Measurements from ENCODE around the gene RAB7A. TPM values are rescaled to one million over a fixed set of nuclear protein-coding genes. Genes with fewer than 3 reads are reported as not detected.

Gene RAB7A
- total and polyA plus RNA-seq, 2 donors (not counting 1 experiment from before 2014, with no cell fraction given): 62.7 to 138 TPM

DNA sequence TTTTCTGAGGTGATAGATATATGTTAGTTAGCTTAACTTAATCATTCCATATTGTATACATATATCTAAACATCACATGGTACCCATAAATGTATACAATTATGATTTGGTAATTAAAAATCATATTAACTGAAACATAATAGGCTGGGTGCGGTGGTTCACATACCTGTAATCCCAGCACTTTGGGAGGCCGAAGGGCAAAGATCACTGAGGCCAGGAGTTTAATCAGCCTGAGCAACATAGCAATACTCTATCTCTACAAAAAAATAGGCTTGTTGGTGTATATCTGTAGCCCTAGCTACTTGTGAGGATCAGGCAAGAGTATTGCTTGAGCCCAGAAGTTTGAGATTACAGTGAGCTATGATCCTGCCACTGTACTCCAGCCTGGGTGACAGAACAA is 20.9 kb downstream of the RAB7A start:
- no peak for DNase-seq
- H3K27ac ChIP-seq (ENCODE audit: low read length in 2 of 2): no peak overlapping the region
- H3K79me2 ChIP-seq (ENCODE audit: control insufficient read depth, insufficient read depth, low read length): peaks cover 99% of the 10 kb centered on the region
- H3K27me3 ChIP-seq (replicated peaks in 1 of 4; ENCODE audit: control extremely low read depth in 1 of 4, control insufficient read depth in 3 of 4, insufficient read depth in 4 of 4, low read length in 3 of 4): no peaks in the 10 kb centered on the region
- H3K4me1 ChIP-seq (ENCODE audit: control insufficient read depth in 2 of 2, insufficient read depth in 2 of 2, low read length in 2 of 2): no peaks in the 10 kb centered on the region
- H3K9ac ChIP-seq (ENCODE audit: low read length): no peak overlapping the region
- intact Hi-C loops (cut with micrococcal nuclease): no loop called here
- ATAC-seq (ENCODE audit: low read depth): no peak
- no peak overlapping the region for H3K4me3 Mint-ChIP-seq
- H3K4me1 Mint-ChIP-seq: peaks cover 36% of the 10 kb centered on the region
- H3K9me3 Mint-ChIP-seq (ENCODE audit: insufficient read depth): peaks cover 2% of the 10 kb centered on the region
- peaks cover 86% of the 10 kb centered on the region for H4K20me1 ChIP-seq (ENCODE audit: control insufficient read depth, insufficient read depth, low read length, poor library complexity, severe bottlenecking)
- H2AFZ ChIP-seq (ENCODE audit: insufficient read depth, low read depth, low read length, poor library complexity, severe bottlenecking): no peak overlapping the region
- ChIA-PET CTCF (interaction anchor here (1.5 kb wide), 1 partner anchor 9 kb away, joined by 3 read pairs; no protein-coding TSS in a partner anchor), POLR2A (no interaction called here)
- TF ChIP-seq EZH2 (IDR thresholded peaks at IDR 0.05; ENCODE audit: borderline replicate concordance, insufficient read depth, low read depth, low read length, poor library complexity, severe bottlenecking) (no peak), CTCF (IDR thresholded peaks at IDR 0.05) (no peak)
- H3K27ac Mint-ChIP-seq: no peak overlapping the region
- H3K27me3 Mint-ChIP-seq: no peaks in the 10 kb centered on the region
- no peak overlapping the region for H3K4me2 ChIP-seq (replicated peaks; ENCODE audit: low read depth, low read length, poor library complexity, severe bottlenecking)
- peaks cover 0 to 36% of the 10 kb centered on the region in 2 experiments for H3K36me3 ChIP-seq (replicated peaks in 1 of 2; ENCODE audit: control extremely low read depth in 1 of 2, control insufficient read depth in 1 of 2, extremely low read depth in 1 of 2, insufficient read depth in 2 of 2, low read length in 1 of 2)
- no peak overlapping the region for H3K4me3 ChIP-seq (ENCODE audit: control extremely low read depth in 1 of 5, extremely low read depth in 1 of 5, insufficient read depth in 1 of 5, low read depth in 2 of 5, low read length in 4 of 5)
- peaks cover 0 to 37% (median 3%) of the 10 kb centered on the region in 3 donors for H3K9me3 ChIP-seq (ENCODE audit: control extremely low read depth in 1 of 3, control insufficient read depth in 2 of 3, insufficient read depth in 1 of 3, low read length in 2 of 3)
- no CpG with 5 or more reads among the region's 2 CpGs for WGBS (ENCODE audit: insufficient coverage)

DNA sequence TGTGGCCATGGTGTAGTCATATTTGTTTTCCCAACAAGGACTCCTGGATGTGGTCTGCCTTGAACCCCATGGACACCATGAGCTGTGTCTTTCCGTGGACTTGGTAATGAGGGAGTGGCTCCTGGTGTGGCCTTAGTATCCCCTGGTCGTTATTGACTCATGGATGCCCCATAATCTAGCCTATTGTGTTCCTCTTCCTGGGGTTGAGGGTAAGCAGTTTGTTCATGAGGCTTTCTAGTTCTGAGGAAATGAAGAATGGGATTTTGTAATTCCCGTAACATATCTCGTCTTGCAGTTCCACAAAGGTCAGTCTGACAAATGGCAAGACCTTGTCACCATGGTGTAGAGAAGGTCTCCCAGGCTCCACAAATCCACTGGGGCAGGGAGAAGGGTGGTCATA is 22.6 kb downstream of the RAB7A start:
- peaks cover 0 to 3% of the 10 kb centered on the region in 2 donors for H3K4me1 ChIP-seq (ENCODE audit: control insufficient read depth in 2 of 2, insufficient read depth in 2 of 2, low read length in 2 of 2)
- intact Hi-C loops (cut with micrococcal nuclease): no loop called here
- peaks cover 99% of the 10 kb centered on the region for H3K79me2 ChIP-seq (ENCODE audit: control insufficient read depth, insufficient read depth, low read length)
- H3K4me3 ChIP-seq (ENCODE audit: control extremely low read depth in 1 of 5, extremely low read depth in 1 of 5, insufficient read depth in 1 of 5, low read depth in 2 of 5, low read length in 4 of 5): no peak overlapping the region
- no peak overlapping the region for H3K27ac ChIP-seq (ENCODE audit: low read length in 2 of 2)
- ATAC-seq (ENCODE audit: low read depth) (no peak), DNase-seq (no peak)
- Mint-ChIP-seq H3K9me3 (ENCODE audit: insufficient read depth) (no peaks in the 10 kb centered on the region), H3K4me1 (peaks cover 41% of the 10 kb centered on the region), H3K27me3 (no peaks in the 10 kb centered on the region), H3K27ac (no peak overlapping the region), H3K4me3 (no peak overlapping the region)
- peaks cover 0 to 22% (median 3%) of the 10 kb centered on the region in 3 donors for H3K9me3 ChIP-seq (ENCODE audit: control extremely low read depth in 1 of 3, control insufficient read depth in 2 of 3, insufficient read depth in 1 of 3, low read length in 2 of 3)
- no peaks in the 10 kb centered on the region for H3K27me3 ChIP-seq (replicated peaks in 1 of 4; ENCODE audit: control extremely low read depth in 1 of 4, control insufficient read depth in 3 of 4, insufficient read depth in 4 of 4, low read length in 3 of 4)
- ChIA-PET CTCF (interaction anchor here (0.7 kb wide), 1 partner anchor 46 kb away, joined by 3 read pairs; no protein-coding TSS in a partner anchor), POLR2A (no interaction called here)
- TF ChIP-seq EZH2 (IDR thresholded peaks at IDR 0.05; ENCODE audit: borderline replicate concordance, insufficient read depth, low read depth, low read length, poor library complexity, severe bottlenecking) (no peak), CTCF (IDR thresholded peaks at IDR 0.05) (no peak)
- H3K9ac ChIP-seq (ENCODE audit: low read length): no peak overlapping the region
- peak overlapping the region; percentile 2 for H3K4me2 ChIP-seq (replicated peaks; ENCODE audit: low read depth, low read length, poor library complexity, severe bottlenecking)
- WGBS (ENCODE audit: insufficient coverage): 84% methylated on average over 2 of the region's 4 CpGs
- H4K20me1 ChIP-seq (ENCODE audit: control insufficient read depth, insufficient read depth, low read length, poor library complexity, severe bottlenecking): peaks cover 83% of the 10 kb centered on the region
- no peak overlapping the region for H2AFZ ChIP-seq (ENCODE audit: insufficient read depth, low read depth, low read length, poor library complexity, severe bottlenecking)
- H3K36me3 ChIP-seq (replicated peaks in 1 of 2; ENCODE audit: control extremely low read depth in 1 of 2, control insufficient read depth in 1 of 2, extremely low read depth in 1 of 2, insufficient read depth in 2 of 2, low read length in 1 of 2): peaks cover 0 to 28% of the 10 kb centered on the region in 2 experiments

Data from B cell (primary cell).